B cell (primary cell): ENCODE data around the gene TRIM24.

Source experiments
- EZH2 ChIP-seq: IDR thresholded peaks from 2 replicates; pipeline ENCODE4 v1.6.1; 2012; ENCODE audit warnings: borderline replicate concordance, low read depth, mild to moderate bottlenecking, moderate library complexity, low read length; ENCODE audit not compliant: insufficient read depth, poor library complexity, severe bottlenecking
- TF ChIP-seq, protein P1 (sequence below): fragments of 200-600 bp; IDR thresholded peaks from one replicate; pipeline ENCODE4 v1.8.0; 2022; ENCODE audit warnings: antibody characterized with exemption, mild to moderate bottlenecking

DNA sequence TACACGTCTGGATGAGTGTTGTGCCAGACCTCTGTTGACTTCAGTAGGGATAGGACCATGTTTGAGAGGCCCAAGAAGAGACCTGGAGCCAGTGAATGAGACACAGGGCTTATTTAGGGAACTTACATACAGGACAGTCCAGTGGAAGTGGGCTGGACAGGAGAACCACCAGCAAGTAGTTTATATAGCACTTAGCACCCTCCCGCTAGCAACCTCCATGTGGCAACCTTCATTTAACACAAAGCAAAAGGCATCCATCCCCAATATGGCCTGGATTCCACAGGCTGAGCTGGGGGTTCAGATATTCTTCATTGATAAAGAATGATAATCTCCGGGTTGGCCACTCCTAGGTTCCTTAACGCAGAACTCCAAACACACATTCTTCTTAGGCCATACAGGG lies 93.7 kb downstream of the TRIM24 start:
- TF ChIP-seq, protein P1, sequence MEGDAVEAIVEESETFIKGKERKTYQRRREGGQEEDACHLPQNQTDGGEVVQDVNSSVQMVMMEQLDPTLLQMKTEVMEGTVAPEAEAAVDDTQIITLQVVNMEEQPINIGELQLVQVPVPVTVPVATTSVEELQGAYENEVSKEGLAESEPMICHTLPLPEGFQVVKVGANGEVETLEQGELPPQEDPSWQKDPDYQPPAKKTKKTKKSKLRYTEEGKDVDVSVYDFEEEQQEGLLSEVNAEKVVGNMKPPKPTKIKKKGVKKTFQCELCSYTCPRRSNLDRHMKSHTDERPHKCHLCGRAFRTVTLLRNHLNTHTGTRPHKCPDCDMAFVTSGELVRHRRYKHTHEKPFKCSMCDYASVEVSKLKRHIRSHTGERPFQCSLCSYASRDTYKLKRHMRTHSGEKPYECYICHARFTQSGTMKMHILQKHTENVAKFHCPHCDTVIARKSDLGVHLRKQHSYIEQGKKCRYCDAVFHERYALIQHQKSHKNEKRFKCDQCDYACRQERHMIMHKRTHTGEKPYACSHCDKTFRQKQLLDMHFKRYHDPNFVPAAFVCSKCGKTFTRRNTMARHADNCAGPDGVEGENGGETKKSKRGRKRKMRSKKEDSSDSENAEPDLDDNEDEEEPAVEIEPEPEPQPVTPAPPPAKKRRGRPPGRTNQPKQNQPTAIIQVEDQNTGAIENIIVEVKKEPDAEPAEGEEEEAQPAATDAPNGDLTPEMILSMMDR, result no peak
- no peak for TF ChIP-seq EZH2
